Measurements from ENCODE around the gene WDR20.

GRCh38 chr14:102140750-102141145, 1.1 kb downstream of the WDR20 start:
- TF ChIP-seq, protein P1, sequence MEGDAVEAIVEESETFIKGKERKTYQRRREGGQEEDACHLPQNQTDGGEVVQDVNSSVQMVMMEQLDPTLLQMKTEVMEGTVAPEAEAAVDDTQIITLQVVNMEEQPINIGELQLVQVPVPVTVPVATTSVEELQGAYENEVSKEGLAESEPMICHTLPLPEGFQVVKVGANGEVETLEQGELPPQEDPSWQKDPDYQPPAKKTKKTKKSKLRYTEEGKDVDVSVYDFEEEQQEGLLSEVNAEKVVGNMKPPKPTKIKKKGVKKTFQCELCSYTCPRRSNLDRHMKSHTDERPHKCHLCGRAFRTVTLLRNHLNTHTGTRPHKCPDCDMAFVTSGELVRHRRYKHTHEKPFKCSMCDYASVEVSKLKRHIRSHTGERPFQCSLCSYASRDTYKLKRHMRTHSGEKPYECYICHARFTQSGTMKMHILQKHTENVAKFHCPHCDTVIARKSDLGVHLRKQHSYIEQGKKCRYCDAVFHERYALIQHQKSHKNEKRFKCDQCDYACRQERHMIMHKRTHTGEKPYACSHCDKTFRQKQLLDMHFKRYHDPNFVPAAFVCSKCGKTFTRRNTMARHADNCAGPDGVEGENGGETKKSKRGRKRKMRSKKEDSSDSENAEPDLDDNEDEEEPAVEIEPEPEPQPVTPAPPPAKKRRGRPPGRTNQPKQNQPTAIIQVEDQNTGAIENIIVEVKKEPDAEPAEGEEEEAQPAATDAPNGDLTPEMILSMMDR (conservative IDR thresholded peaks at IDR 0.05; ENCODE audit: low read length), result no peak
- TF ChIP-seq EZH2phosphoT487 (IDR thresholded peaks at IDR 0.05; ENCODE audit: borderline replicate concordance), result no peak

All from Loucy (cell line).